ENCODE measurements around the gene PPP2R2D.
A peak's percentile ranks its signal among the peaks of the same experiment; 100 is the strongest.
"Not testable (repeated sequence)": the region's sequence is repeated elsewhere in the genome, so short reads cannot be mapped to it uniquely, and the experiment has no call there.

Gene PPP2R2D

GRCh38 chr10:131979336-131979735, 78.5 kb downstream of the PPP2R2D start:
- DNase-seq, result no peak

GRCh38 chr10:131979821-131980270, 79.0 kb downstream of the PPP2R2D start:
- no peak for DNase-seq

GRCh38 chr10:131980321-131980720, 79.5 kb downstream of the PPP2R2D start:
- no peak for DNase-seq

GRCh38 chr10:131980761-131981428, 80.1 kb downstream of the PPP2R2D start:
- DNase-seq, result no peak

GRCh38 chr10:131981429-131982184, 80.8 kb downstream of the PPP2R2D start, which contains the start of gene BNIP3:
BNIP3 (minus strand) TSS chr10:131981923; CDS start chr10:131981806, 117 bp downstream.
- peak; percentile 90 for DNase-seq

GRCh38 chr10:131982185-131982756, 81.5 kb downstream of the PPP2R2D start:
- no peak for DNase-seq

- DNase-seq, result no peak
Observed at GRCh38 chr10:131982796-131983195, 82.0 kb downstream of the PPP2R2D start.

- peak; percentile 15 for DNase-seq
Observed at GRCh38 chr10:131983780-131984179, 83.0 kb downstream of the PPP2R2D start.

GRCh38 chr10:131986851-131987250, 86.0 kb downstream of the PPP2R2D start:
- not testable (repeated sequence) for DNase-seq

- DNase-seq, result not testable (repeated sequence)
Observed at GRCh38 chr10:131987301-131987700, 86.5 kb downstream of the PPP2R2D start.

GRCh38 chr10:131987786-131988185, 87.0 kb downstream of the PPP2R2D start:
- not testable (repeated sequence) for DNase-seq

- no peak for DNase-seq
Observed at GRCh38 chr10:131991726-131992125, 90.9 kb downstream of the PPP2R2D start.

- no peak for DNase-seq
Observed at GRCh38 chr10:131993275-131993674, 92.5 kb downstream of the PPP2R2D start.

GRCh38 chr10:131994435-131994834, 93.6 kb downstream of the PPP2R2D start:
- DNase-seq, result no peak

GRCh38 chr10:131996466-131997365, 95.9 kb downstream of the PPP2R2D start:
- DNase-seq, result peak; percentile 67

- peak; percentile 36 for DNase-seq
Observed at GRCh38 chr10:131997366-131998049, 96.7 kb downstream of the PPP2R2D start.

GRCh38 chr10:131998050-131998844, 97.4 kb downstream of the PPP2R2D start:
- DNase-seq, result no peak

GRCh38 chr10:131998845-131999681, 98.3 kb downstream of the PPP2R2D start:
- no peak for DNase-seq

- peak; percentile 5 for DNase-seq
Observed at GRCh38 chr10:132001238-132001972, 100.6 kb downstream of the PPP2R2D start.
